ENCODE measurements around the gene UPK3B.
"Not testable (repeated sequence)": the region's sequence is repeated elsewhere in the genome, so short reads cannot be mapped to it uniquely, and the experiment has no call there.

DNA sequence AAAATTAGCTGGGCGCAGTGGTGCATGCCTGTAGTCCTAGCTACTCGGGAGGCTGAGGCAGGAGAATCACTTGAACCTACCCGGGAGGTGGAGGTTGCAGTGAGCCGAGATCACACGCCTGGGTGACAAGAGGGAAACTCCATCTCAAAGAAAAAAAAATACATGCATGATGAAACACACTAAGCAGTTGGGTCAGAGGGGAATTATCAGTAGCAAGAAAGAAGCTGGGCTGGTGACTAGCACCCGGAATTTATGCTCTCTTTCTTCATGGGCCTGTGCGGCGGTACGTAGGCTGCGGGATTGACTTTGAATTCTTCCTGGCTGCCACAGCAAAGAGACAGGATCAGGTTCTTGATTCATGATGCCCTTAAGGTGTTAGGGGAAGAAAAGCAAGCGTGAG is 30.7 kb upstream of the UPK3B start:
- TF ChIP-seq CTCF (IDR thresholded peaks at IDR 0.05; ENCODE audit: low read depth, low read length, poor library complexity, severe bottlenecking); EZH2phosphoT487 (IDR thresholded peaks at IDR 0.05; ENCODE audit: borderline replicate concordance, low read length): not testable (repeated sequence)

All from DOHH2 (cell line).